HL-60 (cell line): ENCODE measurements around the gene XRCC3.

Experiments
- DNase-seq, 2 experiments: peaks; one replicate each; pipeline ENCODE4 v3.0.0-alpha.2; 2010 to 2020; ENCODE audit warnings: low read depth in 1 of 2, low spot score in 1 of 2
- H3K27ac ChIP-seq: fragments of 250-450 bp; sonication (Bioruptor Pico); replicated peaks from 2 replicates; pipeline ENCODE4 v1.5.1; 2020; ENCODE audit warnings: mild to moderate bottlenecking, moderate library complexity
- H3K27me3 ChIP-seq: fragments of 250-450 bp; sonication (Bioruptor Pico); 2 replicates; pipeline ENCODE4 v1.5.1; 2021; ENCODE audit warnings: mild to moderate bottlenecking, moderate library complexity; ENCODE audit not compliant: insufficient read depth, poor library complexity, severe bottlenecking
- H3K4me3 ChIP-seq: replicated peaks from 2 replicates; pipeline ENCODE4 v1.5.1; 2011; ENCODE audit warnings: mild to moderate bottlenecking, control low read depth, low read length; ENCODE audit not compliant: insufficient read depth
- CTCF ChIP-seq: IDR thresholded peaks from one replicate; pipeline ENCODE4 v1.5.1; 2011; ENCODE audit warnings: low read length, control low read depth, inconsistent platforms; ENCODE audit not compliant: insufficient read depth
- GABPA ChIP-seq: IDR thresholded peaks from 2 replicates; pipeline ENCODE4 v1.6.1; 2012; ENCODE audit warnings: low read depth
- POLR2AphosphoS5 ChIP-seq: IDR thresholded peaks from 2 replicates; pipeline ENCODE4 v1.6.1; 2012; ENCODE audit warnings: low read depth
- REST ChIP-seq: IDR thresholded peaks from 2 replicates; pipeline ENCODE4 v1.6.1; 2012; ENCODE audit warnings: low read depth; ENCODE audit not compliant: insufficient replicate concordance
- SPI1 ChIP-seq: IDR thresholded peaks from 2 replicates; pipeline ENCODE4 v1.6.1; 2012; ENCODE audit warnings: low read depth, mild to moderate bottlenecking, borderline replicate concordance

XRCC3 gene

DNA sequence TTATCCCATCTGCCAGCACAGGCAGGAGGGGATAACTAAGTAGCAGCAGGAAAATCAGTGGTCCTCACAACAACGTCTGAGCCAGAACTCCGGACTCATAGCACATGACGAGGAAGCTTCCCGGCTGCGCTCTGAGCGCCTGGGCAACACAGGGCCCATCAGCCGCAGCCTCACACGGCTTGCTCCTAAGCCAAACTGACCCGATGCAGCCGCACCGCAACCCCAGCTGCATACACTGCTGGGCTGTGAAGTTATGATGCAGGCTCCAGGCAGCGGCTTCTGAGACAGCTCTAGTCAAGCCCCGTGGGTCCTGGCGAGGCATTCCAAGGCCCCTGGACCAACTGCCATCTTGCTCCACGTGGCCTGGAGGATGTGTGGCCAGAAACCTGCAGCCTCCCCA is 28.4 kb upstream of the XRCC3 start:
- no peak for DNase-seq
- no peak overlapping the region for H3K4me3 ChIP-seq
- no peaks in the 10 kb centered on the region for H3K27me3 ChIP-seq
- no peak overlapping the region for H3K27ac ChIP-seq
- TF ChIP-seq CTCF (no peak), GABPA (no peak), REST (no peak), SPI1 (no peak), POLR2AphosphoS5 (no peak)

DNA sequence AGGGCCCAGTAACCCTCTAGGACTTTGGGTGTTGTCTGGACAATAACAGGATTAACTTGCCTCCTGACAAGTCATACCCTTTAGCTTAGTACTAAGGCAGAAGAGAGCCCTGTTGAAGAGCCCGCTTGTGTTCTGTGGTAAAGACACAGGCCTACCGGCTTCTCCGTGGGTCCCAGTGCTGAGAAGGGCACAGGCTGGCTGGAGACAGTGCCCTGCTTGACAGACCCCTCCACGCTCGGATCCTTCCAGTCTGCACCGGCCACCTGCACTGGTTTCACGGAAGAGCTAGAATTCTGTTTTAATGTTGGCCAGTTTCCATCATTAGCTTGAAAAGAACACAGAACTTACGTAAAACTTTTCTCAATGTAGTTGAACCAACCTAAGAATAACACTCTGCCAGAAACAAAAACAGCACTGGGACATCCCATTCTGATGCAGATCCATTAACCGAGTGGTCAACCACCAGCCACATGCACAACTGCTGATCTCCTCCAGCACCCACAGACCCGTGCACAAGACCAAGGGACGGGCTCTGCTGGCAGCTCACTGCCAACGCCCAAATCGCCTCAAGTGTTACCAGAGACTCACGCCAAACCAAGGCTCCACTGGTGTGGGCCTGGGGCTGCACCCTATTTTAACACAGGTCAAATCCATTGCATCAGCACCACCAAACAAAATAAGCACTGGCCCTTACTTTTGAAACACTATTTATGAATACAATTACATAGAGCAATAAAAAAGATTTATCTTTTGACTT is 27.4 kb upstream of the XRCC3 start:
- Histone ChIP-seq H3K27me3 (no peaks in the 10 kb centered on the region), H3K4me3 (no peak overlapping the region), H3K27ac (no peak overlapping the region)
- TF ChIP-seq REST (no peak), POLR2AphosphoS5 (no peak), CTCF (no peak), SPI1 (no peak), GABPA (no peak)
- no peak for DNase-seq

DNA sequence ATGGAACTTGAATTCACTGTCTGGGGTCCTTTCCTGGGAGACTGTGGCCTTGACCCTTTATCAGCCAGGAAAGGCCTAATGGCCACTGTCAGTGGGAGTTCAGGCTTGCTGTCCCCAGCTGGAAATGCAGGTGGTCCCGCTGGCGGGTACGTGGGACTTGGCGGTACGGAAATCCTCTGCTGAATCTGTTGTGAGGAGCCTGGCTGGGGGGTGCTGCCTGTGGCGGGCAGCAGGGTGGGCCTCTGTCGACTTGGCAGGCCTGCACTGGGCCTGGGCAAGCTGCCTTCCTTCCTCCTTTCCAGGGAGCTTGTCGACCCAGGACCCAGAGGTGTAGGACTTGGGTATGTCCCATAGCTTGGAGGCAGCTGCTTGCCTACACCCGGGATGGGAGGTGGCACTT is 26.6 kb upstream of the XRCC3 start:
- TF ChIP-seq REST: no peak
- TF ChIP-seq SPI1: no peak
- no peak for TF ChIP-seq GABPA
- TF ChIP-seq POLR2AphosphoS5: no peak
- TF ChIP-seq CTCF: no peak
- no peak overlapping the region for H3K27ac ChIP-seq
- no peak overlapping the region for H3K4me3 ChIP-seq
- no peak for DNase-seq
- no peaks in the 10 kb centered on the region for H3K27me3 ChIP-seq
